GM19324 (cell line): Measurements from ENCODE around the gene GJB1.

ENCODE experiments used
- ATAC-seq: cut with Tn5 transposase; IDR thresholded peaks from one replicate; pipeline ENCODE4 v1.9.1; 2021; ENCODE audit warnings: mild to moderate bottlenecking, moderate library complexity; ENCODE audit not compliant: unreplicated experiment, low FRiP score

The GJB1 gene

GRCh38 chrX:71214604-71215337 lies 8.3 kb upstream of the GJB1 start:
- no peak for ATAC-seq

GRCh38 chrX:71215338-71215912 lies 7.6 kb upstream of the GJB1 start:
- ATAC-seq, result no peak

- ATAC-seq, result no peak
Measured at GRCh38 chrX:71216485-71216884, 6.5 kb upstream of the GJB1 start.

- no peak for ATAC-seq
Measured at GRCh38 chrX:71217298-71217697, 5.7 kb upstream of the GJB1 start.

GRCh38 chrX:71221145-71221544 lies 1.9 kb upstream of the GJB1 start:
- ATAC-seq, result no peak

- no peak for ATAC-seq
Measured at GRCh38 chrX:71224098-71224708, 1.2 kb downstream of the GJB1 start.

- no peak for ATAC-seq
Measured at GRCh38 chrX:71225009-71225408, 2.0 kb downstream of the GJB1 start.

- no peak for ATAC-seq
Measured at GRCh38 chrX:71225676-71226075, 2.7 kb downstream of the GJB1 start.

GRCh38 chrX:71227370-71228062 lies 4.5 kb downstream of the GJB1 start:
- ATAC-seq, result no peak

- no peak for ATAC-seq
Measured at GRCh38 chrX:71228063-71228642, 5.1 kb downstream of the GJB1 start.

- no peak for ATAC-seq
Measured at GRCh38 chrX:71235482-71235881, 12.5 kb downstream of the GJB1 start.

- no peak for ATAC-seq
Measured at GRCh38 chrX:71236836-71237235, 13.8 kb downstream of the GJB1 start.

- ATAC-seq, result no peak
Measured at GRCh38 chrX:71239781-71240180, 16.8 kb downstream of the GJB1 start.

GRCh38 chrX:71241301-71241700 lies 18.3 kb downstream of the GJB1 start:
- ATAC-seq, result no peak

- ATAC-seq, result no peak
Measured at GRCh38 chrX:71244359-71245128, 21.5 kb downstream of the GJB1 start.

GRCh38 chrX:71245159-71245558 lies 22.1 kb downstream of the GJB1 start:
- ATAC-seq, result no peak

- no peak for ATAC-seq
Measured at GRCh38 chrX:71250841-71251240, 27.8 kb downstream of the GJB1 start.

- ATAC-seq, result no peak
Measured at GRCh38 chrX:71251466-71251973, 28.5 kb downstream of the GJB1 start.

- ATAC-seq, result no peak
Measured at GRCh38 chrX:71252221-71252620, 29.2 kb downstream of the GJB1 start.
